H9 (cell line): Measurements from ENCODE around the gene PRKCD. TPM values are rescaled to one million over a fixed set of nuclear protein-coding genes. Genes with fewer than 3 reads are reported as not detected.

Experiments
- DNase-seq: peaks from one replicate; pipeline ENCODE4 v3.0.0-alpha.2; 2017
- H2AFZ ChIP-seq: one replicate; pipeline ENCODE4 v1.6.1; 2013; ENCODE audit warnings: mild to moderate bottlenecking, low read length, control low read depth, moderate library complexity
- H2AK5ac ChIP-seq: 2 replicates; pipeline ENCODE4 v1.6.1; 2013; ENCODE audit warnings: low read length, control low read depth, mixed read lengths; ENCODE audit not compliant: insufficient read length
- H2BK120ac ChIP-seq: one replicate; pipeline ENCODE4 v1.6.1; 2013; ENCODE audit warnings: low read depth, mild to moderate bottlenecking, low read length, control low read depth, inconsistent platforms; ENCODE audit not compliant: poor library complexity, severe bottlenecking
- H2BK12ac ChIP-seq: 2 replicates; pipeline ENCODE4 v1.6.1; 2013; ENCODE audit warnings: low read length, control low read depth, mixed read lengths, low read depth; ENCODE audit not compliant: insufficient read length
- H2BK15ac ChIP-seq: 2 replicates; pipeline ENCODE4 v1.6.1; 2013; ENCODE audit warnings: low read depth, low read length, control low read depth
- H2BK20ac ChIP-seq: one replicate; pipeline ENCODE4 v1.6.1; 2013; ENCODE audit warnings: low read depth, mild to moderate bottlenecking, low read length, control low read depth, inconsistent platforms; ENCODE audit not compliant: poor library complexity, severe bottlenecking
- H2BK5ac ChIP-seq: 2 replicates; pipeline ENCODE4 v1.6.1; 2013; ENCODE audit warnings: low read length, control low read depth, mixed read lengths; ENCODE audit not compliant: insufficient read length
- H3K14ac ChIP-seq: 2 replicates; pipeline ENCODE4 v1.6.1; 2013; ENCODE audit warnings: low read length, control low read depth; ENCODE audit not compliant: insufficient read depth
- H3K18ac ChIP-seq: 2 replicates; pipeline ENCODE4 v1.6.1; 2013; ENCODE audit warnings: low read depth, mild to moderate bottlenecking, mixed read lengths, low read length, control low read depth; ENCODE audit not compliant: insufficient read length
- H3K23ac ChIP-seq: 2 replicates; pipeline ENCODE4 v1.6.1; 2013; ENCODE audit warnings: low read length, control low read depth, mixed read lengths, low read depth; ENCODE audit not compliant: insufficient read length
- H3K23me2 ChIP-seq: 2 replicates; pipeline ENCODE4 v1.6.1; 2013; ENCODE audit warnings: low read depth, mild to moderate bottlenecking, mixed read lengths, low read length, control low read depth; ENCODE audit not compliant: insufficient read length, poor library complexity, severe bottlenecking
- H3K27ac ChIP-seq: 2 replicates; pipeline ENCODE4 v1.5.1; 2013; ENCODE audit warnings: low read length, control low read depth, mixed read lengths, low read depth; ENCODE audit not compliant: insufficient read length
- H3K27me3 ChIP-seq: 2 replicates; pipeline ENCODE4 v1.6.1; 2013; ENCODE audit warnings: low read length, control low read depth, inconsistent platforms; ENCODE audit not compliant: insufficient read depth
- H3K4ac ChIP-seq: 2 replicates; pipeline ENCODE4 v1.6.1; 2013; ENCODE audit warnings: low read depth, mild to moderate bottlenecking, control low read depth, inconsistent platforms, low read length, moderate library complexity
- H3K4me1 ChIP-seq: 2 replicates; pipeline ENCODE4 v1.6.1; 2013; ENCODE audit warnings: low read length, control low read depth, inconsistent platforms; ENCODE audit not compliant: insufficient read depth
- H3K4me2 ChIP-seq: 2 replicates; pipeline ENCODE4 v1.6.1; 2013; ENCODE audit warnings: low read length, control low read depth, mixed read lengths; ENCODE audit not compliant: insufficient read length, insufficient read depth
- H3K56ac ChIP-seq: 2 replicates; pipeline ENCODE4 v1.6.1; 2013; ENCODE audit warnings: low read depth, mild to moderate bottlenecking, mixed read lengths, low read length, control low read depth; ENCODE audit not compliant: insufficient read length
- H3K79me1 ChIP-seq: 2 replicates; pipeline ENCODE4 v1.6.1; 2013; ENCODE audit warnings: low read depth, mild to moderate bottlenecking, moderate library complexity, low read length, control low read depth, inconsistent platforms; ENCODE audit not compliant: insufficient read depth, poor library complexity, severe bottlenecking
- H3K79me2 ChIP-seq: 2 replicates; pipeline ENCODE4 v1.6.1; 2013; ENCODE audit warnings: low read length, control low read depth, inconsistent platforms; ENCODE audit not compliant: insufficient read depth
- H3K9ac ChIP-seq: 2 replicates; pipeline ENCODE4 v1.6.1; 2013; ENCODE audit warnings: low read length, control low read depth, mixed read lengths; ENCODE audit not compliant: insufficient read length; ENCODE audit errors: extremely low read depth
- H3K9me3 ChIP-seq: one replicate; pipeline ENCODE4 v1.6.1; 2013; ENCODE audit warnings: low read depth, low read length, inconsistent platforms; ENCODE audit not compliant: control insufficient read depth
- H3T11ph ChIP-seq: one replicate; pipeline ENCODE4 v1.6.1; 2013; ENCODE audit warnings: mild to moderate bottlenecking, low read length, control low read depth, inconsistent platforms
- H4K20me1 ChIP-seq: one replicate; pipeline ENCODE4 v1.6.1; 2013; ENCODE audit not compliant: control insufficient read depth, insufficient read length, insufficient read depth
- H4K5ac ChIP-seq: 2 replicates; pipeline ENCODE4 v1.6.1; 2013; ENCODE audit warnings: low read depth, mild to moderate bottlenecking, mixed read lengths, low read length, control low read depth; ENCODE audit not compliant: insufficient read length
- H4K8ac ChIP-seq: replicated peaks from 2 replicates; pipeline ENCODE4 v1.6.1; 2013; ENCODE audit warnings: low read length, control low read depth, mixed read lengths, low read depth; ENCODE audit not compliant: insufficient read length
- H4K91ac ChIP-seq: 2 replicates; pipeline ENCODE4 v1.6.1; 2013; ENCODE audit warnings: low read depth, mild to moderate bottlenecking, moderate library complexity, mixed read lengths, low read length, control low read depth; ENCODE audit not compliant: insufficient read length
- H3K27ac Mint-ChIP-seq, 3 experiments: 2 replicates in 2 of 3; 3 replicates in 1 of 3; pipeline ENCODE4 v1.8.0; 2020 to 2021; ENCODE audit warnings: mixed read lengths in 3 of 3, mild to moderate bottlenecking in 1 of 3, moderate library complexity in 1 of 3
- H3K27me3 Mint-ChIP-seq: 2 replicates; pipeline ENCODE4 v1.8.0; 2021; ENCODE audit warnings: low read depth, mild to moderate bottlenecking, moderate library complexity, mixed read lengths
- H3K36me3 Mint-ChIP-seq, 3 experiments: 2 replicates in 2 of 3; 3 replicates in 1 of 3; pipeline ENCODE4 v1.8.0; 2020 to 2021; ENCODE audit warnings: low read depth in 3 of 3, mixed read lengths in 3 of 3; ENCODE audit not compliant: insufficient read depth in 1 of 3
- H3K4me1 Mint-ChIP-seq, 2 experiments: 2 replicates each; pipeline ENCODE4 v1.8.0; 2020; ENCODE audit warnings: mixed read lengths in 2 of 2
- H3K4me3 Mint-ChIP-seq, 2 experiments: 2 replicates in 1 of 2; 3 replicates in 1 of 2; pipeline ENCODE4 v1.8.0; 2020 to 2021; ENCODE audit warnings: mild to moderate bottlenecking in 2 of 2, mixed read lengths in 2 of 2, moderate library complexity in 1 of 2
- H3K9me3 Mint-ChIP-seq, 2 experiments: 2 replicates in 1 of 2; 3 replicates in 1 of 2; pipeline ENCODE4 v1.8.0; 2020; ENCODE audit warnings: mild to moderate bottlenecking in 2 of 2, mixed read lengths in 2 of 2, moderate library complexity in 1 of 2
- WGBS: extraction: QIAGEN DNeasy Blood & Tissue Kit; methylation state at CpG from one replicate; pipeline ENCODE4 v1.1.7; 2013; ENCODE audit warnings: missing lambda C conversion rate, low lambda C conversion rate, mixed read lengths; ENCODE audit not compliant: insufficient read length; ENCODE audit errors: extremely low coverage; 5-methylcytosine and 5-hydroxymethylcytosine counted together
- total RNA-seq: library from RNA; stranded (reverse); gene quantifications from 2 replicates; pipeline ENCODE4 v1.2.1, GENCODE V29; 2021
- TF ChIP-seq, protein P1 (sequence below): fragments of 200-600 bp; sonication (generic); conservative IDR thresholded peaks from 3 replicates; pipeline ENCODE4 v1.8.0; 2021; ENCODE audit warnings: antibody characterized with exemption, mild to moderate bottlenecking

Gene PRKCD
- total RNA-seq, 1 experiment from 2014 or later, result 23.7 TPM

DNA sequence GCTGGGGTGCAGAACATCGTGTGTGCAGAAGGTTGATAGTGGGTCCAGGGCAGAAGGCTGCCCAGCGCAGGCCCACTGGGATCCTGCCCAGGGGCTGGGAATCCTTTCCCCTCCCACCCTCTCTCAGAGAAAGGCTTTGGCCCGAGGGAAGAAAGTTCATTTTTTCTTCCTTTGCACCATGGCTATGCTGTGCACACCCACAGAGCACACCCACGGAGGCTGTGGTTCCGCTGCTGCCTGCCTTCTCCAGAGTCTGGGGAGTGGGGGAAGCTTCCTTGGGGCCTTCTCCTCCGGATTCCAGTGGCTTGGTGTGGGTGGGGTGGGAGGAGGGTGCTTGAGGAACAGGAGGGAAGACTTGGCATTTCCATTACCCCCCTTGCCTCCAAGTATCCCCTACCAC lies 7.0 kb upstream of the PRKCD start:
- Histone ChIP-seq H3K23me2 (no peaks in the 10 kb centered on the region), H2BK5ac (no peak overlapping the region), H3K79me2 (no peaks in the 10 kb centered on the region), H3K4ac (no peak overlapping the region), H2BK120ac (no peak overlapping the region), H4K20me1 (no peaks in the 10 kb centered on the region), H3K18ac (no peak overlapping the region), H3K23ac (no peak overlapping the region), H3K9ac (no peak overlapping the region), H2BK12ac (no peak overlapping the region), H4K8ac (no peak overlapping the region), H3K27me3 (no peaks in the 10 kb centered on the region), H4K91ac (no peak overlapping the region), H3K79me1 (no peaks in the 10 kb centered on the region), H3K14ac (no peak overlapping the region; the same call in 1 of the 2 replicates), H2BK15ac (no peak overlapping the region), H2BK20ac (no peak overlapping the region), H3K9me3 (no peaks in the 10 kb centered on the region), H3K4me1 (peaks cover 2% of the 10 kb centered on the region; the same call in 1 of the 2 replicates), H2AFZ (no peak overlapping the region), H4K5ac (no peak overlapping the region), H3K27ac (no peak overlapping the region), H3K4me2 (no peak overlapping the region), H3K56ac (no peak overlapping the region), H2AK5ac (no peak overlapping the region), H3T11ph (no peak overlapping the region)
- H3K4me1 Mint-ChIP-seq, result peaks cover 12 to 28% of the 10 kb centered on the region in 2 experiments
- DNase-seq, result no peak
- no CpG with 5 or more reads among the region's 6 CpGs for WGBS
- TF ChIP-seq, protein P1, sequence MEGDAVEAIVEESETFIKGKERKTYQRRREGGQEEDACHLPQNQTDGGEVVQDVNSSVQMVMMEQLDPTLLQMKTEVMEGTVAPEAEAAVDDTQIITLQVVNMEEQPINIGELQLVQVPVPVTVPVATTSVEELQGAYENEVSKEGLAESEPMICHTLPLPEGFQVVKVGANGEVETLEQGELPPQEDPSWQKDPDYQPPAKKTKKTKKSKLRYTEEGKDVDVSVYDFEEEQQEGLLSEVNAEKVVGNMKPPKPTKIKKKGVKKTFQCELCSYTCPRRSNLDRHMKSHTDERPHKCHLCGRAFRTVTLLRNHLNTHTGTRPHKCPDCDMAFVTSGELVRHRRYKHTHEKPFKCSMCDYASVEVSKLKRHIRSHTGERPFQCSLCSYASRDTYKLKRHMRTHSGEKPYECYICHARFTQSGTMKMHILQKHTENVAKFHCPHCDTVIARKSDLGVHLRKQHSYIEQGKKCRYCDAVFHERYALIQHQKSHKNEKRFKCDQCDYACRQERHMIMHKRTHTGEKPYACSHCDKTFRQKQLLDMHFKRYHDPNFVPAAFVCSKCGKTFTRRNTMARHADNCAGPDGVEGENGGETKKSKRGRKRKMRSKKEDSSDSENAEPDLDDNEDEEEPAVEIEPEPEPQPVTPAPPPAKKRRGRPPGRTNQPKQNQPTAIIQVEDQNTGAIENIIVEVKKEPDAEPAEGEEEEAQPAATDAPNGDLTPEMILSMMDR, result no peak
- peak overlapping the region in 1 of 3 experiments; percentile 30; a peak in 1 of 7 replicates for H3K27ac Mint-ChIP-seq
- peaks cover 7% of the 10 kb centered on the region for H3K27me3 Mint-ChIP-seq
- H3K4me3 Mint-ChIP-seq, result no peak overlapping the region
- H3K9me3 Mint-ChIP-seq, result no peaks in the 10 kb centered on the region
- no peaks in the 10 kb centered on the region for H3K36me3 Mint-ChIP-seq
